Loucy (cell line): ENCODE data around the gene RCE1.

Source experiments
- CTCF ChIP-seq: fragments of 200-600 bp; sonication (generic); conservative IDR thresholded peaks from 2 replicates; pipeline ENCODE4 v1.5.1; 2014; ENCODE audit warnings: mild to moderate bottlenecking, antibody characterized with exemption, low read length
- EZH2phosphoT487 ChIP-seq: fragments of 200-600 bp; IDR thresholded peaks from 2 replicates; pipeline ENCODE4 v1.6.1; 2018; ENCODE audit warnings: antibody characterized with exemption, mild to moderate bottlenecking, moderate library complexity, borderline replicate concordance

DNA sequence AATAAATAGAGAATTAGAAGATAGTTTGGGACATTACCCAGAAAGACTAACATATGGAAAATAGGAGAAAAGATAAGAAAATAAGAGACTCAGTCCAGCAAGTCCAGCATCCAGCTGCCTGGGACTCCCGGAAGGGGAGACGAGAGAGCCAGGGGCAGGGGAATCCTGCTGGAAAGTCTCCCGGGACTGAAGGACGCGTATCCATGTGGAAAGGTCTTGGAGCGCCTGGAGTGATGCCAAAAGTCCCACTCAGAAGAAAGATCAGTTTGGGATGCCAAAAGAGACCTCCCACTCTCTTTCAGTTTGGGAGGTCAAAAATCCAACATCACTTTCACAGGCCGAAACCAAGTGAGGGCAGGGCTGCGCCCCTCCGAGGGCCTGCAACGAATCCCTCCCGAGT lies 44.3 kb downstream of the RCE1 start:
- TF ChIP-seq CTCF (no peak), EZH2phosphoT487 (no peak)
